WTC11 (cell line): ENCODE data around the gene LYSMD3. TPM values are rescaled to one million over a fixed set of nuclear protein-coding genes. Genes with fewer than 3 reads are reported as not detected.

Source experiments
- ATAC-seq: fragments of 200-7000 bp; cut with Tn5 transposase; 2 replicates; pipeline ENCODE4 v1.10.0; 2021; ENCODE audit warnings: mild to moderate bottlenecking, moderate library complexity
- CTCF ChIA-PET: fragments of 300-600 bp; sonication (Branson Sonifier 250); formaldehyde crosslinking; loops from one replicate; lab custom pipeline; 2021; ENCODE audit warnings: antibody characterized with exemption; lab: Charles Lee
- POLR2A ChIA-PET: fragments of 350-600 bp; sonication (Branson Sonifier 250); formaldehyde crosslinking; loops from one replicate; lab custom pipeline; 2021; ENCODE audit warnings: antibody characterized with exemption; lab: Charles Lee
- DNase-seq: peaks from one replicate; pipeline ENCODE4 v3.0.0; 2021; ENCODE audit warnings: low spot score
- H3K27ac Mint-ChIP-seq: 2 replicates; pipeline ENCODE4 v1.8.0; 2021; ENCODE audit warnings: mixed read lengths
- H3K27me3 Mint-ChIP-seq: 2 replicates; pipeline ENCODE4 v1.8.0; 2021; ENCODE audit warnings: low read depth, mild to moderate bottlenecking, moderate library complexity, mixed read lengths
- H3K36me3 Mint-ChIP-seq: 2 replicates; pipeline ENCODE4 v1.8.0; 2021; ENCODE audit warnings: mixed read lengths
- H3K4me1 Mint-ChIP-seq: 2 replicates; pipeline ENCODE4 v1.8.0; 2022; ENCODE audit warnings: mixed read lengths
- H3K4me3 Mint-ChIP-seq: 2 replicates; pipeline ENCODE4 v1.8.0; 2021; ENCODE audit warnings: mild to moderate bottlenecking, moderate library complexity, mixed read lengths
- H3K9me3 Mint-ChIP-seq: 2 replicates; pipeline ENCODE4 v1.8.0; 2021; ENCODE audit warnings: mixed read lengths
- CBFB ChIP-seq: sonication (generic); formaldehyde crosslinking; IDR thresholded peaks from 2 replicates; pipeline ENCODE4 v1.8.1; 2022; ENCODE audit warnings: mild to moderate bottlenecking, low read depth, missing genetic modification reagents
- EMX1 ChIP-seq: fragments of 250-450 bp; sonication (Bioruptor Pico); IDR thresholded peaks from 2 replicates; pipeline ENCODE4 v1.8.0; 2021; ENCODE audit warnings: mild to moderate bottlenecking
- ETV6 ChIP-seq: sonication (generic); formaldehyde crosslinking; IDR thresholded peaks from 2 replicates; pipeline ENCODE4 v1.8.1; 2022; ENCODE audit warnings: mild to moderate bottlenecking, missing genetic modification reagents
- FOXJ3 ChIP-seq: sonication (generic); formaldehyde crosslinking; IDR thresholded peaks from 2 replicates; pipeline ENCODE4 v1.9.0; 2021; ENCODE audit warnings: missing genetic modification reagents, mild to moderate bottlenecking, borderline replicate concordance
- GTF2I ChIP-seq: fragments of 250-450 bp; sonication (Bioruptor Pico); conservative IDR thresholded peaks from 2 replicates; pipeline ENCODE4 v1.4.0; 2021; ENCODE audit warnings: mild to moderate bottlenecking
- HMGA2 ChIP-seq: fragments of 250-450 bp; sonication (Bioruptor Pico); IDR thresholded peaks from 2 replicates; pipeline ENCODE4 v1.4.0; 2021; ENCODE audit warnings: mild to moderate bottlenecking, moderate library complexity
- KAT7 ChIP-seq: sonication (generic); formaldehyde crosslinking; IDR thresholded peaks from 2 replicates; pipeline ENCODE4 v1.8.1; 2023; ENCODE audit warnings: missing genetic modification reagents, mild to moderate bottlenecking, borderline replicate concordance
- NFE2L1 ChIP-seq: sonication (generic); formaldehyde crosslinking; IDR thresholded peaks from 2 replicates; pipeline ENCODE4 v1.8.1; 2023; ENCODE audit warnings: missing genetic modification reagents
- RORB ChIP-seq: fragments of 250-450 bp; sonication (Bioruptor Pico); IDR thresholded peaks from 2 replicates; pipeline ENCODE4 v1.9.0; 2021; ENCODE audit warnings: mild to moderate bottlenecking
- TEAD1 ChIP-seq: sonication (generic); formaldehyde crosslinking; IDR thresholded peaks from 2 replicates; pipeline ENCODE4 v1.8.0; 2022; ENCODE audit warnings: mild to moderate bottlenecking, missing genetic modification reagents
- ZBTB21 ChIP-seq: sonication (generic); formaldehyde crosslinking; IDR thresholded peaks from 2 replicates; pipeline ENCODE4 v1.8.1; 2023; ENCODE audit warnings: mild to moderate bottlenecking, missing genetic modification reagents, borderline replicate concordance
- ZNF138 ChIP-seq: sonication (generic); formaldehyde crosslinking; conservative IDR thresholded peaks from 2 replicates; pipeline ENCODE4 v1.8.1; 2022; ENCODE audit warnings: mild to moderate bottlenecking, moderate library complexity, missing genetic modification reagents
- total RNA-seq: library from RNA; stranded (reverse); gene quantifications from 3 replicates; pipeline ENCODE4 v1.2.3, GENCODE V29; 2021
- TF ChIP-seq, protein P1 (sequence below): fragments of 250-450 bp; sonication (Bioruptor Pico); conservative IDR thresholded peaks from 2 replicates; pipeline ENCODE4 v1.9.0; 2021; ENCODE audit warnings: mild to moderate bottlenecking
- TF ChIP-seq, protein P2 (sequence below): sonication (generic); formaldehyde crosslinking; IDR thresholded peaks from 2 replicates; pipeline ENCODE4 v1.8.0; 2023; ENCODE audit warnings: mild to moderate bottlenecking, missing genetic modification reagents
- TF ChIP-seq, protein P3 (sequence below): sonication (generic); formaldehyde crosslinking; conservative IDR thresholded peaks from 2 replicates; pipeline ENCODE4 v1.8.1; 2022; ENCODE audit warnings: mild to moderate bottlenecking, missing genetic modification reagents
- TF ChIP-seq, protein P4 (sequence below): sonication (generic); formaldehyde crosslinking; IDR thresholded peaks from 2 replicates; pipeline ENCODE4 v1.8.1; 2022; ENCODE audit warnings: missing genetic modification reagents, borderline replicate concordance
- TF ChIP-seq, protein P5 (sequence below): sonication (generic); formaldehyde crosslinking; IDR thresholded peaks from 2 replicates; pipeline ENCODE4 v1.8.1; 2022; ENCODE audit warnings: low read depth, mild to moderate bottlenecking, moderate library complexity, missing genetic modification reagents, borderline replicate concordance
- TF ChIP-seq, protein P6 (sequence below): sonication (generic); formaldehyde crosslinking; IDR thresholded peaks from 2 replicates; pipeline ENCODE4 v1.8.1; 2023; ENCODE audit warnings: mild to moderate bottlenecking, missing genetic modification reagents
- TF ChIP-seq, protein P7 (sequence below): fragments of 200-600 bp; IDR thresholded peaks from 2 replicates; pipeline ENCODE4 v1.8.0; 2022; ENCODE audit warnings: antibody characterized with exemption

Gene LYSMD3
- total RNA-seq, 1 experiment from 2014 or later: 15.8 TPM

DNA sequence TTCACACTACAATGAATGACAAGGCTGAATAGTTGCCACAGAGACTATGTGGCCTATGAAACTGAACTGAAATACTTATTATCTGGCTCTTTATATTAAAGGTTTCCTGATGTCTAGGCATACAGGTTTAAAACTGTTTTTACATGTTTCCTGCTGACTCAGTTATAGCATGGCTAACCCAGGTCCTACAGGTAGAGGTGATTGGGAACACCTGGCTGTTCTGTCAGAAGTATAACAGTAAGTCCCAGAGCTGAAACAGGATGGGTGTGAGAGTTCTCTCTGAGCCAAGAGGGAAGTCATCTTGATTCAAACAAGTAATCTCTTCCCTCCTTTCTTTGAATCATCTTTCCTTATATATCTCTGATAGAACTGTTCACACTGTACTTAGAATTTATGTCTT, 24.3 kb upstream of the LYSMD3 start:
- CTCF ChIA-PET: no interaction called here

DNA sequence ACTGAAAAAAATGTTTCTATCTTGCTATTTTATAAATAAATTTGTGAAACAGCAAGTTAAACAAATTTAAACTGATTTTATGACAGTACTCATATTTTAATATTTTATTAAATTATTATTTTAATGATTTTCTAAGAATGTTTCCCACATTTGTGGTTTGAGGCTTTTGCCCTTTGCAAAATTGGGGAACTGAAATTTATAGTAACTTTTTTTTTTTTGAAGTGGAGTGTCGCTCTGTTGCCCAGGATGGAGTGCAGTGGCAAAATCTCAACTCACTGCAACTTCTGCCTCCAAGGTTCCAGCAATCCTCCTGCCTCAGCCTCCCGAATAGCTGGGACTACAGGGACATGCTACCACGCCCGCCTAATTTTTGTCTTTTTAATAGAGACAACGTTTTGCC, 22.0 kb upstream of the LYSMD3 start:
- H3K27me3 Mint-ChIP-seq: no peaks in the 10 kb centered on the region
- H3K36me3 Mint-ChIP-seq: no peaks in the 10 kb centered on the region
- TF ChIP-seq, protein P1, sequence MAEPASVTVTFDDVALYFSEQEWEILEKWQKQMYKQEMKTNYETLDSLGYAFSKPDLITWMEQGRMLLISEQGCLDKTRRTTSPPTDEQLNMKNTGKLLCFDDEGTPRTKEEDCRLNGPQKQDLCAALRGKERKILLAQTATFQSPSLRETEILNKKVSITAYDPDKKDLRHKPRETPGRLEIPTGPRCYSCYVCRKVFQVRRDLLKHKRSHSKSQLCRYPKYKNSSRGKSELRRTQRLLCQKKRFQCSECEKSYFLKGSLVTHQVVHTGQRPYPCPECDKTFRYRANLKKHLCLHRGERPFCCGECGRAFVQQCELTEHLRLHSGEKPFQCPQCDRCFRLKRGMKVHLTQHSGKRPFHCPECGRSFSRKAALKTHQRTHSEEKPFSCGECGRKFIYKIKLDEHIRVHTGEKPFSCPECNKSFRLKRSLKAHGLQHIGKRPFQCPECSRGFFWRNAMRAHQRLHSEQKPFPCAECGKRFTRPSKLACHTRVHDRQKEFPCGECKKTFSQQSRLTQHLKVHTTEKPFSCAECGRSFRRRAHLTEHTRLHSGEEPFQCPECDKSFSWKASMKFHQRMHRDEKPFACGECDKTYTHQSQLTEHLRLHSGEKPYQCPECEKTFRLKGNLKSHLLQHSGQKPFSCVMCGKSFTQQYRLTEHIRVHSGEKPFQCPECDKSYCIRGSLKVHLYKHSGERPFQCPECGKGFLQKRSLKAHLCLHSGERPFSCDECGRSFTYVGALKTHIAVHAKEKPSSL (CRISPR knock-in tag): no peak
- TF ChIP-seq KAT7 (CRISPR knock-in tag) (no peak), HMGA2 (peak; percentile 63), RORB (CRISPR knock-in tag) (no peak)
- TF ChIP-seq, protein P2, sequence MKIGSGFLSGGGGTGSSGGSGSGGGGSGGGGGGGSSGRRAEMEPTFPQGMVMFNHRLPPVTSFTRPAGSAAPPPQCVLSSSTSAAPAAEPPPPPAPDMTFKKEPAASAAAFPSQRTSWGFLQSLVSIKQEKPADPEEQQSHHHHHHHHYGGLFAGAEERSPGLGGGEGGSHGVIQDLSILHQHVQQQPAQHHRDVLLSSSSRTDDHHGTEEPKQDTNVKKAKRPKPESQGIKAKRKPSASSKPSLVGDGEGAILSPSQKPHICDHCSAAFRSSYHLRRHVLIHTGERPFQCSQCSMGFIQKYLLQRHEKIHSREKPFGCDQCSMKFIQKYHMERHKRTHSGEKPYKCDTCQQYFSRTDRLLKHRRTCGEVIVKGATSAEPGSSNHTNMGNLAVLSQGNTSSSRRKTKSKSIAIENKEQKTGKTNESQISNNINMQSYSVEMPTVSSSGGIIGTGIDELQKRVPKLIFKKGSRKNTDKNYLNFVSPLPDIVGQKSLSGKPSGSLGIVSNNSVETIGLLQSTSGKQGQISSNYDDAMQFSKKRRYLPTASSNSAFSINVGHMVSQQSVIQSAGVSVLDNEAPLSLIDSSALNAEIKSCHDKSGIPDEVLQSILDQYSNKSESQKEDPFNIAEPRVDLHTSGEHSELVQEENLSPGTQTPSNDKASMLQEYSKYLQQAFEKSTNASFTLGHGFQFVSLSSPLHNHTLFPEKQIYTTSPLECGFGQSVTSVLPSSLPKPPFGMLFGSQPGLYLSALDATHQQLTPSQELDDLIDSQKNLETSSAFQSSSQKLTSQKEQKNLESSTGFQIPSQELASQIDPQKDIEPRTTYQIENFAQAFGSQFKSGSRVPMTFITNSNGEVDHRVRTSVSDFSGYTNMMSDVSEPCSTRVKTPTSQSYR (CRISPR knock-in tag): no peak
- H3K9me3 Mint-ChIP-seq: peaks cover 6% of the 10 kb centered on the region; the same call in 1 of the 2 replicates
- no peak overlapping the region for H3K27ac Mint-ChIP-seq
- POLR2A ChIA-PET: no interaction called here
- DNase-seq: no peak
- peaks cover 57% of the 10 kb centered on the region for H3K4me1 Mint-ChIP-seq
- no peak overlapping the region for H3K4me3 Mint-ChIP-seq
- CTCF ChIA-PET: no interaction called here
- ATAC-seq: no peak

More for the DNA sequence above, 24.3 kb upstream of the LYSMD3 start:
- ATAC-seq (no peak), DNase-seq (no peak)
- Mint-ChIP-seq H3K27me3 (no peaks in the 10 kb centered on the region), H3K4me3 (no peak overlapping the region), H3K36me3 (no peaks in the 10 kb centered on the region), H3K27ac (peak overlapping the region; percentile 21; the same call in 1 of the 2 replicates), H3K9me3 (peaks cover 6% of the 10 kb centered on the region; the same call in 1 of the 2 replicates), H3K4me1 (peaks cover 48% of the 10 kb centered on the region)
- TF ChIP-seq CBFB (CRISPR knock-in tag): no peak
- TF ChIP-seq, protein P3, sequence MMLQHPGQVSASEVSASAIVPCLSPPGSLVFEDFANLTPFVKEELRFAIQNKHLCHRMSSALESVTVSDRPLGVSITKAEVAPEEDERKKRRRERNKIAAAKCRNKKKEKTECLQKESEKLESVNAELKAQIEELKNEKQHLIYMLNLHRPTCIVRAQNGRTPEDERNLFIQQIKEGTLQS (CRISPR knock-in tag): no peak
- TF ChIP-seq, protein P4, sequence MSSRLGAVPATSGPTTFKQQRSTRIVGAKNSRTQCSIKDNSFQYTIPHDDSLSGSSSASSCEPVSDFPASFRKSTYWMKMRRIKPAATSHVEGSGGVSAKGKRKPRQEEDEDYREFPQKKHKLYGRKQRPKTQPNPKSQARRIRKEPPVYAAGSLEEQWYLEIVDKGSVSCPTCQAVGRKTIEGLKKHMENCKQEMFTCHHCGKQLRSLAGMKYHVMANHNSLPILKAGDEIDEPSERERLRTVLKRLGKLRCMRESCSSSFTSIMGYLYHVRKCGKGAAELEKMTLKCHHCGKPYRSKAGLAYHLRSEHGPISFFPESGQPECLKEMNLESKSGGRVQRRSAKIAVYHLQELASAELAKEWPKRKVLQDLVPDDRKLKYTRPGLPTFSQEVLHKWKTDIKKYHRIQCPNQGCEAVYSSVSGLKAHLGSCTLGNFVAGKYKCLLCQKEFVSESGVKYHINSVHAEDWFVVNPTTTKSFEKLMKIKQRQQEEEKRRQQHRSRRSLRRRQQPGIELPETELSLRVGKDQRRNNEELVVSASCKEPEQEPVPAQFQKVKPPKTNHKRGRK (CRISPR knock-in tag): no peak
- TF ChIP-seq ETV6: no peak
- TF ChIP-seq GTF2I (CRISPR knock-in tag): no peak
- no peak for TF ChIP-seq NFE2L1 (CRISPR knock-in tag)
- no peak for TF ChIP-seq ZBTB21
- TF ChIP-seq, protein P5, sequence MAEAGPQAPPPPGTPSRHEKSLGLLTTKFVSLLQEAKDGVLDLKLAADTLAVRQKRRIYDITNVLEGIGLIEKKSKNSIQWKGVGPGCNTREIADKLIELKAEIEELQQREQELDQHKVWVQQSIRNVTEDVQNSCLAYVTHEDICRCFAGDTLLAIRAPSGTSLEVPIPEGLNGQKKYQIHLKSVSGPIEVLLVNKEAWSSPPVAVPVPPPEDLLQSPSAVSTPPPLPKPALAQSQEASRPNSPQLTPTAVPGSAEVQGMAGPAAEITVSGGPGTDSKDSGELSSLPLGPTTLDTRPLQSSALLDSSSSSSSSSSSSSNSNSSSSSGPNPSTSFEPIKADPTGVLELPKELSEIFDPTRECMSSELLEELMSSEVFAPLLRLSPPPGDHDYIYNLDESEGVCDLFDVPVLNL (CRISPR knock-in tag): no peak
- TF ChIP-seq, protein P6, sequence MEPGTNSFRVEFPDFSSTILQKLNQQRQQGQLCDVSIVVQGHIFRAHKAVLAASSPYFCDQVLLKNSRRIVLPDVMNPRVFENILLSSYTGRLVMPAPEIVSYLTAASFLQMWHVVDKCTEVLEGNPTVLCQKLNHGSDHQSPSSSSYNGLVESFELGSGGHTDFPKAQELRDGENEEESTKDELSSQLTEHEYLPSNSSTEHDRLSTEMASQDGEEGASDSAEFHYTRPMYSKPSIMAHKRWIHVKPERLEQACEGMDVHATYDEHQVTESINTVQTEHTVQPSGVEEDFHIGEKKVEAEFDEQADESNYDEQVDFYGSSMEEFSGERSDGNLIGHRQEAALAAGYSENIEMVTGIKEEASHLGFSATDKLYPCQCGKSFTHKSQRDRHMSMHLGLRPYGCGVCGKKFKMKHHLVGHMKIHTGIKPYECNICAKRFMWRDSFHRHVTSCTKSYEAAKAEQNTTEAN (CRISPR knock-in tag): no peak
- TF ChIP-seq TEAD1 (CRISPR knock-in tag): no peak
- no peak for TF ChIP-seq KAT7 (CRISPR knock-in tag)
- TF ChIP-seq, protein P7, sequence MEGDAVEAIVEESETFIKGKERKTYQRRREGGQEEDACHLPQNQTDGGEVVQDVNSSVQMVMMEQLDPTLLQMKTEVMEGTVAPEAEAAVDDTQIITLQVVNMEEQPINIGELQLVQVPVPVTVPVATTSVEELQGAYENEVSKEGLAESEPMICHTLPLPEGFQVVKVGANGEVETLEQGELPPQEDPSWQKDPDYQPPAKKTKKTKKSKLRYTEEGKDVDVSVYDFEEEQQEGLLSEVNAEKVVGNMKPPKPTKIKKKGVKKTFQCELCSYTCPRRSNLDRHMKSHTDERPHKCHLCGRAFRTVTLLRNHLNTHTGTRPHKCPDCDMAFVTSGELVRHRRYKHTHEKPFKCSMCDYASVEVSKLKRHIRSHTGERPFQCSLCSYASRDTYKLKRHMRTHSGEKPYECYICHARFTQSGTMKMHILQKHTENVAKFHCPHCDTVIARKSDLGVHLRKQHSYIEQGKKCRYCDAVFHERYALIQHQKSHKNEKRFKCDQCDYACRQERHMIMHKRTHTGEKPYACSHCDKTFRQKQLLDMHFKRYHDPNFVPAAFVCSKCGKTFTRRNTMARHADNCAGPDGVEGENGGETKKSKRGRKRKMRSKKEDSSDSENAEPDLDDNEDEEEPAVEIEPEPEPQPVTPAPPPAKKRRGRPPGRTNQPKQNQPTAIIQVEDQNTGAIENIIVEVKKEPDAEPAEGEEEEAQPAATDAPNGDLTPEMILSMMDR: no peak
- TF ChIP-seq EMX1 (CRISPR knock-in tag): no peak
- no peak for TF ChIP-seq ZNF138
- TF ChIP-seq FOXJ3: no peak
- POLR2A ChIA-PET: no interaction called here
